ENCODE measurements around the gene OLFML3.
A peak's percentile ranks its signal among the peaks of the same experiment; 100 is the strongest.
"Not testable (repeated sequence)": the region's sequence is repeated elsewhere in the genome, so short reads cannot be mapped to it uniquely, and the experiment has no call there.

OLFML3 gene

DNA sequence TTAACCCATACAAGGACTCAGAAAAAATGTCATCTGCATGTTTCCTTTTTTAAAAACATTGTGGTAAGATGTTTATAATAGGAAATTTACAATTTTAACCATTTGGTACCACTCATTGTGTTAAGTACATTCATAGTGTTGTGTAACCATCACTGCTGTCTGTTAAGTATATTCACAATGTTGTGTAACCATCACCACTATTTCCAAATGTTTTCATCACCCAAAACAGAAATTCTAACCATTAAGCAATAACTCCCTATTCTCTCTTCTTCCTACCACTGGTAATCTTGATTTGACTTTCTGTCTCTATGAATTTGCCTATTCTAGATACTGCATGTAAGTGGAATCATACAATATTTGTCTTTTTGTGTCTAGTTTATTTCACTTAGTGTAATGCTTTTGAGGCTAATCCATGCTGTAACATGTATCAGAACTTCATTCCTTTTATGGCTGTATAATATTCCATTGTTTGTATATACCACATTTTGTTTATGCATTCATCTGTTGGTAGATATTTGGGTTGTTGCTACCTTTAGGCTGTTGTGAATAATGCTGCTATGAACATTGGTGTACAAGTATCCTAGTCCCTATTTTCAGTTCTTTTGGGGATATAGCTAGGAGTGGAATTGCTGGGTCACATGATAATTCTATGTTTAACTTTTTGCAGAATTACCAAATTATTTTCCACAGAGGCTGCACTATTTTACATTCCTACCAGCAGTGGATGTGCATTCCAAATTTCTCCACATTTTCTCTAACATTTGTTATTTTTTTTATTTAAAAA, 36.1 kb upstream of the OLFML3 start:
- Mint-ChIP-seq H3K4me3 (no peak overlapping the region), H3K36me3 (peaks cover 75% of the 10 kb centered on the region), H3K4me1 (peaks cover 71% of the 10 kb centered on the region), H3K9me3 (no peaks in the 10 kb centered on the region), H3K27ac (no peak overlapping the region)
- ATAC-seq (no peak), DNase-seq (ENCODE audit: low spot score in 2 of 2) (no peak)

DNA sequence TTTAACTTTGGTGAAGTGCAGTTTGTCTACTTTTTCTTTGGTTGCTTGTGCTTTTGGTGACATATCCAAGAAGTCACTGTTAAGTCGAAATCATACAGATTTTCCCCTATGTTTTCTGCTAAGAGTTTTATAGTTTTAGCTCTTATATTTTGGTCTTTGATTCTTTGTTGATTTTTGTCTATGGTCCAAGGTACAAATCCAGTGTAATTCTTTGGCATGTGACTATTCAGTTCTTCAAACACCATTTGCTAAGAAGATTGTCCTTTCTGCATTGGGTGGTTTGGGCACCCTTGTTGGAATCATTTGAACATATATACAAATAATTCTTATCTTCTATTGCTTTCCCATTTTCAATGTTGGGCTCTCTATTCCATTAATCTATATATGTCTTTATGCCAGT, 33.9 kb upstream of the OLFML3 start:
- Mint-ChIP-seq H3K4me3 (no peak overlapping the region), H3K36me3 (peaks cover 74% of the 10 kb centered on the region), H3K4me1 (peaks cover 56% of the 10 kb centered on the region), H3K9me3 (no peaks in the 10 kb centered on the region), H3K27ac (peak overlapping the region; percentile 58)
- DNase-seq (ENCODE audit: low spot score in 2 of 2) (no peak), ATAC-seq (no peak)

GRCh38 chr1:113946112-113946511, 33.2 kb upstream of the OLFML3 start:
- Mint-ChIP-seq H3K9me3 (no peaks in the 10 kb centered on the region), H3K4me3 (peak overlapping the region; percentile 58), H3K36me3 (peaks cover 66% of the 10 kb centered on the region), H3K4me1 (peaks cover 48% of the 10 kb centered on the region), H3K27ac (peak overlapping the region; percentile 70)
- DNase-seq (ENCODE audit: low spot score in 2 of 2) (no peak), ATAC-seq (no peak)

- H3K36me3 Mint-ChIP-seq = peaks cover 62% of the 10 kb centered on the region
- no peaks in the 10 kb centered on the region for H3K9me3 Mint-ChIP-seq
- ATAC-seq = peak; percentile 79
- H3K4me1 Mint-ChIP-seq = peaks cover 46% of the 10 kb centered on the region
- H3K27ac Mint-ChIP-seq = peak overlapping the region; percentile 70
- DNase-seq (ENCODE audit: low spot score in 2 of 2) = no peak
- peak overlapping the region; percentile 58 for H3K4me3 Mint-ChIP-seq
Observed at GRCh38 chr1:113946678-113947387, 32.4 kb upstream of the OLFML3 start.

- Mint-ChIP-seq H3K4me3 (peak overlapping the region; percentile 58), H3K9me3 (no peaks in the 10 kb centered on the region), H3K27ac (peak overlapping the region; percentile 70), H3K36me3 (peaks cover 62% of the 10 kb centered on the region), H3K4me1 (peaks cover 46% of the 10 kb centered on the region)
- no peak for ATAC-seq
- DNase-seq (ENCODE audit: low spot score in 2 of 2) = no peak
Observed at GRCh38 chr1:113947388-113948107, 31.7 kb upstream of the OLFML3 start.

DNA sequence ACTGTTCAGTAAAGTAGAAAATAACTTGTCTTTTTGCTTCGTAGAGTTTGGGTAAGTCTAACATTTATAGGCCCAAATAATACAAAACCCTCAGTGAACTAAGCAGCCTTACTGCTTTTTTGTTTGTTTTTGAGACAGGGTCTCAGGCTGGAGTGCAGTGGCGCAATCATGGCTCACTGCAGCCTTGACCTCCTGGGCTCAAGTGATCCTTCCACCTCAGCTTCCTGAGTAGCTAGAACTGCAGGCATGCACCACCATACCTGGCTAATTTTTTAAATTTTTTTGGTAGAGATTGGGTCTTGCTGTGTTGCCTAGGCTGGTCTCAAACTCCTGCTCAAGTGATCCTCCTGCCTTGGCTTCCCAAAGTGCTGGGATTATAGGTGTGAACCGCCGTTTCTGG, 31.1 kb upstream of the OLFML3 start:
- Mint-ChIP-seq H3K4me3 (peak overlapping the region; percentile 58), H3K4me1 (peaks cover 43% of the 10 kb centered on the region), H3K27ac (peak overlapping the region; percentile 70), H3K36me3 (peaks cover 62% of the 10 kb centered on the region)
- H3K9me3 Mint-ChIP-seq; DNase-seq (ENCODE audit: low spot score in 2 of 2); ATAC-seq: not testable (repeated sequence)

DNA sequence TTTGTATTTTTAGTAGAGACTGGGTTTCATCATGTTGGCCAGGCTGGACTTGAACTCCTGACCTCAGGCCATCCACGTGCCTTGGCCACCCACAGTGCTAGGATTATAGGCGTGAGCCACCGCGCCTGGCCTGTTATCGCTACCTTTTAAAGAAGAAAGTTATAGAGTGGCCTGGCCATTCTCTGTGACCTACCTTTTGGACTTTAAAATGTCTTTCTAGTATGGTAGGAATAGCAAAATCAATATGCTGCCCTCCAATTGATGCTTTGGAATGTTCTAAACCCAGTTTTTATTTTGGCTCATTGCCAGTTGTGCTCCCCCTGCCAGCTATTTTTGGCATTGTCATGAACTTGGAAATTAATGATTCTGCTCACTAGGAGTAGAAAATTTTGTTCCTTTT, 30.3 kb upstream of the OLFML3 start:
- no peak for DNase-seq (ENCODE audit: low spot score in 2 of 2)
- Mint-ChIP-seq H3K27ac (peak overlapping the region; percentile 70), H3K9me3 (no peaks in the 10 kb centered on the region), H3K4me3 (no peak overlapping the region), H3K36me3 (peaks cover 62% of the 10 kb centered on the region), H3K4me1 (peaks cover 44% of the 10 kb centered on the region)
- ATAC-seq = no peak

DNA sequence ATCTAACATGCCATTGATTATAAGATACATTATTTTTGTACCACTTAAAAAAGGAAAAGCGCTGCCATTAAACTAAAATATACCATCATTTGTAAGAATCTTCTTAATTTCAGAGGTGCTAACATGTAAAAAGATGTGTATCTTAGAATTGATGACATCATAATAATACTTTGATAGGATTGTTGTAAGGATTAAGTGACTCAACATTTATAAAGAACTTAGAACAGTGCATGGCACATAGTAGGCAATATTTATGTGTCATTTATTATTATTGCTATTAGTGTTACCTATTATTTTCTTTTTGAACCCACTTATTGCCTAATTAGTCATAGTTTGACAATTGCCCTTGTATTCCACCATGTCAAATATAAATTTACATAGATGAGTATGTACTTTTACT, 28.4 kb upstream of the OLFML3 start:
- H3K4me1 Mint-ChIP-seq = peaks cover 35% of the 10 kb centered on the region
- H3K27ac Mint-ChIP-seq = no peak overlapping the region
- no peak overlapping the region for H3K4me3 Mint-ChIP-seq
- H3K9me3 Mint-ChIP-seq = no peaks in the 10 kb centered on the region
- ATAC-seq (peak; percentile 48), DNase-seq (ENCODE audit: low spot score in 2 of 2) (no peak)
- H3K36me3 Mint-ChIP-seq = peaks cover 62% of the 10 kb centered on the region

GRCh38 chr1:113951719-113952118, 27.6 kb upstream of the OLFML3 start:
- H3K36me3 Mint-ChIP-seq = peaks cover 64% of the 10 kb centered on the region
- DNase-seq (ENCODE audit: low spot score in 2 of 2) (no peak), ATAC-seq (no peak)
- no peaks in the 10 kb centered on the region for H3K9me3 Mint-ChIP-seq
- H3K27ac Mint-ChIP-seq = no peak overlapping the region
- no peak overlapping the region for H3K4me3 Mint-ChIP-seq
- H3K4me1 Mint-ChIP-seq = peaks cover 27% of the 10 kb centered on the region

- H3K36me3 Mint-ChIP-seq = peaks cover 100% of the 10 kb centered on the region
- no peak overlapping the region for H3K27ac Mint-ChIP-seq
- H3K4me3 Mint-ChIP-seq = no peak overlapping the region
- no peaks in the 10 kb centered on the region for H3K9me3 Mint-ChIP-seq
- no peak for DNase-seq (ENCODE audit: low spot score in 2 of 2)
- H3K4me1 Mint-ChIP-seq = peaks cover 13% of the 10 kb centered on the region
- ATAC-seq = no peak
Observed at GRCh38 chr1:113957984-113958383, 21.3 kb upstream of the OLFML3 start.

GRCh38 chr1:113958691-113959090, 20.6 kb upstream of the OLFML3 start:
- ATAC-seq (no peak), DNase-seq (ENCODE audit: low spot score in 2 of 2) (no peak)
- H3K36me3 Mint-ChIP-seq = peaks cover 100% of the 10 kb centered on the region
- no peaks in the 10 kb centered on the region for H3K9me3 Mint-ChIP-seq
- H3K4me3 Mint-ChIP-seq = no peak overlapping the region
- peaks cover 17% of the 10 kb centered on the region for H3K4me1 Mint-ChIP-seq
- H3K27ac Mint-ChIP-seq = peak overlapping the region; percentile 33

- peak overlapping the region; percentile 6 for H3K27ac Mint-ChIP-seq
- peaks cover 13% of the 10 kb centered on the region for H3K4me1 Mint-ChIP-seq
- DNase-seq (ENCODE audit: low spot score in 2 of 2) (no peak), ATAC-seq (no peak)
- peaks cover 100% of the 10 kb centered on the region for H3K36me3 Mint-ChIP-seq
- H3K4me3 Mint-ChIP-seq = no peak overlapping the region
- no peaks in the 10 kb centered on the region for H3K9me3 Mint-ChIP-seq
Observed at GRCh38 chr1:113963281-113963906, 15.9 kb upstream of the OLFML3 start.

GRCh38 chr1:113965703-113966412, 13.4 kb upstream of the OLFML3 start:
- ATAC-seq = no peak
- DNase-seq (ENCODE audit: low spot score in 2 of 2) = no peak
- Mint-ChIP-seq H3K36me3 (peaks cover 100% of the 10 kb centered on the region), H3K4me3 (no peak overlapping the region), H3K27ac (peak overlapping the region; percentile 48), H3K4me1 (peaks cover 7% of the 10 kb centered on the region), H3K9me3 (no peaks in the 10 kb centered on the region)

GRCh38 chr1:113972954-113973353, 6.3 kb upstream of the OLFML3 start:
- Mint-ChIP-seq H3K4me3 (no peak overlapping the region), H3K27ac (peak overlapping the region; percentile 41), H3K36me3 (peaks cover 93% of the 10 kb centered on the region), H3K4me1 (peaks cover 37% of the 10 kb centered on the region), H3K9me3 (no peaks in the 10 kb centered on the region)
- DNase-seq (ENCODE audit: low spot score in 2 of 2) = no peak
- ATAC-seq = no peak
